Mesenchymal stem cell (in vitro differentiated cells and primary cell): ENCODE data around the gene ADAMTSL3.

Source experiments
- DNase-seq: peaks from one replicate; pipeline ENCODE4 v3.0.0-alpha.2; 2013
- H2AFZ ChIP-seq: one replicate; pipeline ENCODE4 v1.6.1; 2013; ENCODE audit warnings: low read depth, mild to moderate bottlenecking, control low read depth, inconsistent platforms, low read length, moderate library complexity
- H2AK5ac ChIP-seq: 2 replicates; pipeline ENCODE4 v1.6.1; 2013; ENCODE audit warnings: low read length, moderate library complexity, mild to moderate bottlenecking, inconsistent platforms; ENCODE audit not compliant: severe bottlenecking
- H2BK120ac ChIP-seq: one replicate; pipeline ENCODE4 v1.6.1; 2013; ENCODE audit warnings: low read depth, mild to moderate bottlenecking, inconsistent platforms, low read length, moderate library complexity
- H2BK12ac ChIP-seq, 2 experiments: one replicate each; pipeline ENCODE4 v1.6.1; 2013; ENCODE audit warnings: inconsistent platforms in 2 of 2, low read length in 2 of 2, mild to moderate bottlenecking in 2 of 2, moderate library complexity in 2 of 2, control low read depth in 1 of 2
- H2BK15ac ChIP-seq: one replicate; pipeline ENCODE4 v1.6.1; 2013; ENCODE audit warnings: mild to moderate bottlenecking, low read depth, inconsistent platforms; ENCODE audit not compliant: poor library complexity, severe bottlenecking
- H2BK5ac ChIP-seq: 2 replicates; pipeline ENCODE4 v1.6.1; 2013; ENCODE audit warnings: low read depth, mild to moderate bottlenecking, low read length, control low read depth, inconsistent platforms; ENCODE audit not compliant: poor library complexity, severe bottlenecking
- H3K14ac ChIP-seq, 2 experiments: one replicate each; pipeline ENCODE4 v1.6.1; 2013; ENCODE audit warnings: inconsistent platforms in 2 of 2, low read length in 2 of 2, control low read depth in 1 of 2, mild to moderate bottlenecking in 1 of 2, moderate library complexity in 1 of 2
- H3K18ac ChIP-seq, 2 experiments: one replicate each; pipeline ENCODE4 v1.6.1; 2013; ENCODE audit warnings: inconsistent platforms in 2 of 2, low read length in 2 of 2, control low read depth in 1 of 2, low read depth in 1 of 2, mild to moderate bottlenecking in 1 of 2
- H3K23ac ChIP-seq, 2 experiments: one replicate each; pipeline ENCODE4 v1.6.1; 2013; ENCODE audit warnings: inconsistent platforms in 2 of 2, low read length in 2 of 2, mild to moderate bottlenecking in 2 of 2, moderate library complexity in 2 of 2, control low read depth in 1 of 2
- H3K27ac ChIP-seq: 2 replicates; pipeline ENCODE4 v1.5.1; 2013; ENCODE audit warnings: mild to moderate bottlenecking, moderate library complexity, low read length, control low read depth, inconsistent platforms; ENCODE audit not compliant: poor library complexity, severe bottlenecking
- H3K27me3 ChIP-seq, 2 experiments: 2 replicates each; pipeline versions ENCODE4 v1.6.1 to v1.7.0; 2013; ENCODE audit warnings: low read length in 2 of 2, mild to moderate bottlenecking in 2 of 2, moderate library complexity in 2 of 2, control low read depth in 1 of 2, inconsistent platforms in 1 of 2; ENCODE audit not compliant: control insufficient read depth in 1 of 2, insufficient read depth in 1 of 2
- H3K36me3 ChIP-seq, 2 experiments: 2 replicates each; pipeline versions ENCODE4 v1.6.1 to v1.7.0; 2013; ENCODE audit warnings: low read length in 2 of 2, control low read depth in 1 of 2, inconsistent platforms in 1 of 2, low read depth in 1 of 2, mild to moderate bottlenecking in 1 of 2; ENCODE audit not compliant: insufficient read depth in 2 of 2, control insufficient read depth in 1 of 2
- H3K4ac ChIP-seq, 2 experiments: one replicate each; pipeline ENCODE4 v1.6.1; 2013; ENCODE audit warnings: inconsistent platforms in 2 of 2, low read length in 2 of 2, mild to moderate bottlenecking in 2 of 2, moderate library complexity in 2 of 2, control low read depth in 1 of 2, low read depth in 1 of 2
- H3K4me1 ChIP-seq: 2 replicates; pipeline ENCODE4 v1.6.1; 2013; ENCODE audit warnings: low read depth, low read length, control low read depth; ENCODE audit not compliant: control insufficient read depth, insufficient read depth
- H3K4me2 ChIP-seq: 2 replicates; pipeline ENCODE4 v1.6.1; 2013; ENCODE audit warnings: low read length, mild to moderate bottlenecking, inconsistent platforms; ENCODE audit not compliant: poor library complexity, severe bottlenecking
- H3K4me3 ChIP-seq, 2 experiments: 2 replicates each; pipeline versions ENCODE4 v1.5.1 to v1.7.0; 2013; ENCODE audit warnings: low read length in 2 of 2, mild to moderate bottlenecking in 2 of 2, control low read depth in 1 of 2, low read depth in 1 of 2; ENCODE audit not compliant: insufficient read depth in 1 of 2
- H3K79me1 ChIP-seq: replicated peaks from 2 replicates; pipeline ENCODE4 v1.6.1; 2013; ENCODE audit warnings: mild to moderate bottlenecking, control low read depth, low read length, inconsistent platforms; ENCODE audit not compliant: poor library complexity, severe bottlenecking
- H3K9ac ChIP-seq: 2 replicates; pipeline ENCODE4 v1.7.0; 2013; ENCODE audit warnings: mild to moderate bottlenecking, low read length, moderate library complexity
- H3K9me3 ChIP-seq: 2 replicates; pipeline ENCODE4 v1.7.0; 2013; ENCODE audit warnings: mild to moderate bottlenecking, low read length; ENCODE audit not compliant: control insufficient read depth
- H4K8ac ChIP-seq: one replicate; pipeline ENCODE4 v1.6.1; 2013; ENCODE audit warnings: inconsistent platforms, mild to moderate bottlenecking, low read length, moderate library complexity
- H4K91ac ChIP-seq: one replicate; pipeline ENCODE4 v1.6.1; 2013; ENCODE audit warnings: mild to moderate bottlenecking, low read length, inconsistent platforms
- WGBS: methylation state at CpG from one replicate; pipeline ENCODE4 v1.1.7; 2013; ENCODE audit warnings: mixed read lengths; 5-methylcytosine and 5-hydroxymethylcytosine counted together

ADAMTSL3 gene

GRCh38 chr15:83904107-83905040, 250.5 kb downstream of the ADAMTSL3 start:
- Histone ChIP-seq H2AFZ (no peak overlapping the region), H3K9me3 (peaks cover 8% of the 10 kb centered on the region), H2AK5ac (no peak overlapping the region)

GRCh38 chr15:83905556-83906273, 251.8 kb downstream of the ADAMTSL3 start:
- H3K4me3 ChIP-seq, result no peak overlapping the region
- no peak overlapping the region for H3K18ac ChIP-seq
- H3K9ac ChIP-seq, result no peak overlapping the region
- H2BK15ac ChIP-seq, result no peak overlapping the region
- H3K4me1 ChIP-seq, result peaks cover 3% of the 10 kb centered on the region
- H2BK5ac ChIP-seq, result no peak overlapping the region
- no peak overlapping the region for H4K91ac ChIP-seq
- H2BK120ac ChIP-seq, result no peak overlapping the region
- H2BK12ac ChIP-seq, result no peak overlapping the region
- no peak overlapping the region for H3K4ac ChIP-seq
- H3K79me1 ChIP-seq, result no peaks in the 10 kb centered on the region
- no peak overlapping the region for H3K27ac ChIP-seq
- H2AFZ ChIP-seq, result no peak overlapping the region
- H3K23ac ChIP-seq, result no peak overlapping the region
- peaks cover 8% of the 10 kb centered on the region for H3K9me3 ChIP-seq
- DNase-seq, result no peak
- no peak overlapping the region for H2AK5ac ChIP-seq
- no peak overlapping the region for H3K4me2 ChIP-seq
- WGBS, result 94% methylated on average over 3 of the region's 5 CpGs
- H3K27me3 ChIP-seq, result peaks cover 12 to 21% of the 10 kb centered on the region in 2 experiments
- no peak overlapping the region for H3K14ac ChIP-seq
- no peak overlapping the region for H4K8ac ChIP-seq
- no peaks in the 10 kb centered on the region for H3K36me3 ChIP-seq

More at GRCh38 chr15:83904107-83905040, 250.5 kb downstream of the ADAMTSL3 start:
- no peaks in the 10 kb centered on the region for H3K36me3 ChIP-seq
- H2BK15ac ChIP-seq, result no peak overlapping the region
- no peak overlapping the region for H3K23ac ChIP-seq
- DNase-seq, result peak; percentile 64
- H2BK120ac ChIP-seq, result no peak overlapping the region
- H4K91ac ChIP-seq, result no peak overlapping the region
- no peaks in the 10 kb centered on the region for H3K79me1 ChIP-seq
- H3K4ac ChIP-seq, result no peak overlapping the region
- no peak overlapping the region for H3K4me2 ChIP-seq
- WGBS, result 49% methylated on average over 8 of the region's 11 CpGs
- no peak overlapping the region for H4K8ac ChIP-seq
- H3K4me1 ChIP-seq, result peaks cover 3% of the 10 kb centered on the region
- no peak overlapping the region for H3K9ac ChIP-seq
- H3K27me3 ChIP-seq, result peaks cover 15 to 28% of the 10 kb centered on the region in 2 experiments
- H2BK12ac ChIP-seq, result no peak overlapping the region
- H3K27ac ChIP-seq, result no peak overlapping the region
- H3K14ac ChIP-seq, result no peak overlapping the region
- H3K18ac ChIP-seq, result no peak overlapping the region
- no peak overlapping the region for H2BK5ac ChIP-seq
- no peak overlapping the region for H3K4me3 ChIP-seq

GRCh38 chr15:83911345-83911744, 257.4 kb downstream of the ADAMTSL3 start:
- no peak overlapping the region for H3K27ac ChIP-seq
- no peak overlapping the region for H2AFZ ChIP-seq
- 72% methylated on average over 3 of the region's 3 CpGs for WGBS
- peaks cover 0 to 4% of the 10 kb centered on the region in 2 experiments for H3K27me3 ChIP-seq
- no peak overlapping the region for H3K4me2 ChIP-seq
- no peak overlapping the region for H3K4me3 ChIP-seq
- H3K4me1 ChIP-seq, result no peaks in the 10 kb centered on the region
- no peak overlapping the region for H3K18ac ChIP-seq
- no peak overlapping the region for H2AK5ac ChIP-seq
- DNase-seq, result no peak
- H2BK15ac ChIP-seq, result no peak overlapping the region
- H3K9me3 ChIP-seq, result peaks cover 8% of the 10 kb centered on the region
- no peak overlapping the region for H2BK12ac ChIP-seq
- H3K4ac ChIP-seq, result no peak overlapping the region
- H3K36me3 ChIP-seq, result no peaks in the 10 kb centered on the region
- no peaks in the 10 kb centered on the region for H3K79me1 ChIP-seq
- H4K91ac ChIP-seq, result no peak overlapping the region
- no peak overlapping the region for H2BK5ac ChIP-seq
- H3K23ac ChIP-seq, result no peak overlapping the region
- no peak overlapping the region for H4K8ac ChIP-seq
- H3K9ac ChIP-seq, result no peak overlapping the region
- no peak overlapping the region for H2BK120ac ChIP-seq
- no peak overlapping the region for H3K14ac ChIP-seq

GRCh38 chr15:83912343-83912742, 258.4 kb downstream of the ADAMTSL3 start:
- no peak overlapping the region for H3K18ac ChIP-seq
- no peak overlapping the region for H3K4me2 ChIP-seq
- peaks cover 8% of the 10 kb centered on the region for H3K9me3 ChIP-seq
- H2BK120ac ChIP-seq, result no peak overlapping the region
- no peak overlapping the region for H3K23ac ChIP-seq
- no peak overlapping the region for H2AFZ ChIP-seq
- no peaks in the 10 kb centered on the region for H3K4me1 ChIP-seq
- no peak overlapping the region for H2AK5ac ChIP-seq
- H3K14ac ChIP-seq, result no peak overlapping the region
- H2BK5ac ChIP-seq, result no peak overlapping the region
- DNase-seq, result no peak
- H3K4me3 ChIP-seq, result no peak overlapping the region
- H2BK12ac ChIP-seq, result no peak overlapping the region
- H3K4ac ChIP-seq, result no peak overlapping the region
- H3K9ac ChIP-seq, result no peak overlapping the region
- H3K79me1 ChIP-seq, result no peaks in the 10 kb centered on the region
- H4K8ac ChIP-seq, result no peak overlapping the region
- 89% methylated on average over 1 of the region's 2 CpGs for WGBS
- no peak overlapping the region for H4K91ac ChIP-seq
- H3K27me3 ChIP-seq, result peaks cover 0 to 4% of the 10 kb centered on the region in 2 experiments
- H3K27ac ChIP-seq, result no peak overlapping the region
- no peaks in the 10 kb centered on the region for H3K36me3 ChIP-seq
- H2BK15ac ChIP-seq, result no peak overlapping the region
